Esophagus muscularis mucosa (tissue), 3 donors: ENCODE results near the gene CAMTA1.

Source experiments
- CTCF ChIP-seq, 3 experiments: fragments of 200-600 bp in 2 of 3; fragments of 450-650 bp in 1 of 3; sonication (generic) in 2 of 3; IDR thresholded peaks; one replicate each; pipeline ENCODE4 v1.5.1; 2017 to 2019; ENCODE audit warnings: antibody characterized with exemption in 3 of 3, mild to moderate bottlenecking in 2 of 3, moderate library complexity in 1 of 3
- POLR2A ChIP-seq: fragments of 450-650 bp; IDR thresholded peaks from one replicate; pipeline ENCODE4 v1.6.1; 2017; ENCODE audit warnings: antibody characterized with exemption, moderate library complexity, mild to moderate bottlenecking, low read depth

GRCh38 chr1:7401814-7402547 is 616.7 kb downstream of the CAMTA1 start:
- TF ChIP-seq POLR2A (no peak), CTCF (IDR thresholded peaks at IDR 0.05) (no peak)
